Left hindlimb (tissue), 1 donor: Measurements from ENCODE around the gene NOL9.

Experiments
- DNase-seq: peaks from one replicate; pipeline ENCODE4 v3.0.0-alpha.2; 2018

Gene NOL9

DNA sequence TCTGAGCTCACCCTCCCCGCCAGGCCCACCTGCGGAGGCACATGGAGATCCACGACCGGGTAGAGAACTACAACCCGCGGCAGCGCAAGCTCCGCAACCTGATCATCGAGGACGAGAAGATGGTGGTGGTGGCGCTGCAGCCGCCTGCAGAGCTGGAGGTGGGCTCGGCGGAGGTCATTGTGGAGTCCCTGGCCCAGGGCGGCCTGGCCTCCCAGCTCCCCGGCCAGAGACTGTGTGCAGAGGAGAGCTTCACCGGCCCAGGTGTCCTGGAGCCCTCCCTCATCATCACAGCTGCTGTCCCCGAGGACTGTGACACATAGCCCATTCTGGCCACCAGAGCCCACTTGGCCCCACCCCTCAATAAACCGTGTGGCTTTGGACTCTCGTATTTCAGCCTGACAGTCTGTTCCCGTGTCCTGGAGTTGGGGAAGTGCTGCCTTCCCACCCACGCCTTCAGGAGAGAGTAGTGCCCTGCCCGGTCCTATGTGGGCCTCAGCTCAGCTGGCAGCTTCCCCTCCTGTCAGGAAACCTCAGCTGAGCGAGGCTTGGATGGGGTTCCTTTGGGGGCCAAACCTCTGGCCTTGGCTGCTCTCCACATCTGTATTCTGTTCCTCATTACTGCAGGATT, 34.7 kb upstream of the NOL9 start:
- no peak for DNase-seq

DNA sequence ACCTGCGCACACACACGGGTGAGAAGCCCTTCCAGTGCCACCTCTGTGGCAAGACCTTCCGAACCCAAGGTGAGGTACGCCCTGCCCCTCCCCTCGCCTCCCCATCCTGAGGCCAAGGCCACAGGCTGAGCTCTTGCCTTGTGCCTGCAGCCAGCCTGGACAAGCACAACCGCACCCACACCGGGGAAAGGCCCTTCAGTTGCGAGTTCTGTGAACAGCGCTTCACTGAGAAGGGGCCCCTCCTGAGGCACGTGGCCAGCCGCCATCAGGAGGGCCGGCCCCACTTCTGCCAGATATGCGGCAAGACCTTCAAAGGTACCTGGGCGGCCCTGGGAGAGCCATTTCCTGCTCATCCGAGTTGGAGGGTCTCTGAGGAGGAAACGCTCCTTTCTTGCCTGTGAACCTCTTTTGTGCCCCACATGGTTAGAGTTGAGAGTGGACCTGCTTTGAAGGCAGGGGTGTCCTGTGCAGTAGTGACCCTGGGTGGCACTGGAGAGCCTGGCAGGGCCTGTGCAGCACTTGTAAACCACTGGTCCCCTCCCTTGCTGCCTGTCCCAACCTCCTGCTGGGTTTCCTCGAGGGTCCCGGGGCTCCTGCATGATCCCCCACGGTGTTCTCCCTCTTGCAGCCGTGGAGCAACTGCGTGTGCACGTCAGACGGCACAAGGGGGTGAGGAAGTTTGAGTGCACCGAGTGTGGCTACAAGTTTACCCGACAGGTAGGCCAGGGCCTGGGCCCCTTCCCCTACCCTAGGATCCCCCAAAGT, 34.0 kb upstream of the NOL9 start:
- no peak for DNase-seq

DNA sequence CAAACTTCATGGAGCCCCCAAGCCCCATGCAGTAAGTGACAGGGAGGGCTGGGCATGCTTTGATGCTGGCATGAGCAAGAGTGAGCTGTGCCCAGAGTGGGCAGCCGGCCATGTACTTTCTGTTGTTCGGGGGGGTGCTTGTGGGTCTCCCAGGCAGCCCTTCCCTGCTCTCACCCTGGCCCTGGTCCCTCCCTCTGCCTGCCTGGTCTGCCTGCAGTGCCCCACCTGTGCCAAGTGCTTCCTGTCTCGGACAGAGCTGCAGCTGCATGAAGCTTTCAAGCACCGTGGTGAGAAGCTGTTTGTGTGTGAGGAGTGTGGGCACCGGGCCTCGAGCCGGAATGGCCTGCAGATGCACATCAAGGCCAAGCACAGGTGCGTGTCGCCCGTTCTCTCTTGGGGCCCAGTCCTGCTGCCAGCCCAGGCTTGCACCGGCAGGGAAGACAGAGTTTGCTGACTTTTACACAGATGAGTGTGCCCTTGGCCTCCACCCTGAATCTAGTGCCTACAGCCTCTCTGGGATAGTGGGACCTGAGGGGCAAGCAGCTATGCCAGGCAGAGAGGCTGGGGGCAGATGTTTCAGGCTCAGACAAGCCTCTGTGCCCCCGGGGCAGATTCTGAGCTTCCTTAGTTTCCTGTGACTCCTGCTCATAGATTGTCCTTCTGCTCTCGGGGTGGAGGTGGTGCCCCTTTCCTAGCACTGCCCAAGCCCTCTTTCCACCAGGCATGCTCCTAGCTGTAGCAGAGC, 33.1 kb upstream of the NOL9 start:
- DNase-seq: peak; percentile 66

DNA sequence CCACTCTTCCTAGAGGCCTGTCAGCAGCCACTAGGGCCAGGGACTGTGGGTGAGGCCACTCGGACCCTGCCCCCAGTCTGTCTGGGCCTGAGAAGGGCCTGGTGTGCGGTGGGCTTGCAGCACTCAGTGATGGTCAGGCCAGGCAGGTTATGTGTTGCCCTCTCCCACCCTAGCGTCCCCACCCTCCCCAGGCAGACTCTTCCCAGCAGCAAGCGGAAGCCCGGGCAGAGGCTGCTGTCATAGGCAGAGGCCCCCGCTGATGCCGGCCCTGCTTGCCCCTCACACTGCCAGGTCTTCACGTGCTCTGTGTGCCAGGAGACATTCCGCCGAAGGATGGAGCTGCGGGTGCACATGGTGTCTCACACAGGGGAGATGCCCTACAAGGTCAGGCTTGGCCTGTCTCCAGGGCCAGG, 32.1 kb upstream of the NOL9 start:
- DNase-seq: no peak

DNA sequence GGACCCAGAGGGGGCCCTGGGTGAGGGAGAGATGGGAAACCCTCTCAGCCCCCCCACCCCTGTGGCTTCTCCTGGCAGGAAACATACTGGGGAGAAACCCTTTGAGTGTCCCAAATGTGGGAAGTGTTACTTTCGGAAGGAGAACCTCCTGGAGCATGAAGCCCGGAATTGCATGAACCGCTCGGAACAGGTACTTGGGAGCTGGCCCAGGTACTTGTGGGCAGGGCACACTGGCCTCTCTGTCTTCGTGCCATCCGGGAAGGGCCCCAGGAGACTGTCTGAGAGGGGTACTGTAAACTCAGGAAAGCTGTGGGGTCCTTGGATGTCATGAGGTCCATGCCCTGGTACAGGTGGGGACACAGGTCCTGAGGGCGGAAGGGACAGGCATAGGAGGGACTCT, 31.5 kb upstream of the NOL9 start:
- no peak for DNase-seq

DNA sequence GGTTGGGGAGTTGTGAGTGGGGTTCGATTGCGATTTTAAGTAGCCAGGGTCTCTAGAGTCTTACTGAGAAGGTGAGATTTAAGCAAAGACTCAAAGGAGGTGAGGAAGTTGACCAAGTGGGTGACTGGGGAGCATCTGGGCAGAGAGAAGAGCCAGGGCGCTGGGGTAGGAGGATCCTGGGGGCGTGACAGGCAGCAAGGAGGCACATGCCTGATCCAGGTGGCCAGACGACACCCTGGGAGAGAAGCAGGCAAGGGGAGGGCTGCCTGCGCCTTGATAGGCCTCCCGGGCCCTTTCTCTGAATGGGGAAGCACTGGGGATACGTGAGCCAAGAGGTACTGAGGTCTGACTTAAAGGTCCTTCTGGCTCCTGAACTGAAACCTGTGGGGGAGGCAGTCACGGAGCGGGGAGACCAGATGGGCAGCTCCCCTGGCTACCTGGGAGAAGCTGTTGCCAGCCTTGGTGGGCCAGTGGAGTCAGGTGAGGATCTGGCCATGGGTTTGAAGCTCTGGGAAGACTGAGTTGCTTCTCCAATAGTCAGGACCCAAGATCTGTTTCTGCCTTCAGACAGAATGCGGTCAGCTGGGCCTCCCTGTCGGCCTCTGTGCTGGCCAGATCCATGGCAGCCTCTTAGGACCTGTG, 30.9 kb upstream of the NOL9 start:
- no peak for DNase-seq

DNA sequence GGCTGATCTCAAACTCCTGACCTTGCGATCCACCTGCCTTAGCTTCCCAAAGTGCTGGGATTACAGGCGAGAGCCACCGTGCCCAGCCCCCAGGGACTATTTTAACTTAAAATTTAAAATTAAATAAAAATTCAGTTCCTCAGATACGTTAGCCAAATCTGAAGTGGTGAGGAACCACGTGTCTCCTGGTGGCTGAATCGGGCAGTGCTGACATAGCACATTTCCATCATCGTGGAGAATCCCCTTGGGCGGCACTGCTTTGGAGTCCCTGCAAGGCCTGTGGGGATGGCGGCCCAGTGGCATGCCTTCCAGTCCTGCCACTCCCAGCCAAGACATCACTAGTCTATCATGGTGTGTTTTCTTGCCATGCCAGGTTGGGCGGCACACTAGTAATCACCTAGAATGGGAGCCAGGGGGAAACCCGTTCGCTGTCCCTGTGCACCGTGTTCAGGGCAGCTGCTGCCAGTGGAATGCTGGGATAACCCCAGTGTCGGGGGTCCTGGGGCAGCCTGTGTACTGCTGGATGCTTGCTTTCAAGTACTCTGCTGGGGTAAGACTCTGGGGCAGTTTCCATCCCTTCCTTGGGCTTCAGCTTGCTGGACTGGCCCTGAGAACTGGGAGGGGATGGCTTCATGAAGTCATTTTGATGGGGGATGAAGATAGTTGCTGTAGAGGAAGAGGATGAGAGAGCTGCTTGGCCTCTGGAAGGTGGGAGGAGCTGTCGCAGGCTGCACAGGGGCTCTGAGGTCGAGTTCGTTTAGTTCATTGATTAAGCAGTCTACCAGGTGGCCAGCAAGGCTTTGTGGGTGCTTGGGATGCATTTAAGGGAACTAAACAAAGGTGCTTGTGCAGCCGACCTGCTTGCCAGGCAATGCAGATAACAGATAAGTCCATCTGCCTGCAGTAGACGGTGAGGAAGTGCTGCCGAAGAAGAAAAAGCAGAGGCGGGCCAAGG, 30.1 kb upstream of the NOL9 start:
- no peak for DNase-seq

DNA sequence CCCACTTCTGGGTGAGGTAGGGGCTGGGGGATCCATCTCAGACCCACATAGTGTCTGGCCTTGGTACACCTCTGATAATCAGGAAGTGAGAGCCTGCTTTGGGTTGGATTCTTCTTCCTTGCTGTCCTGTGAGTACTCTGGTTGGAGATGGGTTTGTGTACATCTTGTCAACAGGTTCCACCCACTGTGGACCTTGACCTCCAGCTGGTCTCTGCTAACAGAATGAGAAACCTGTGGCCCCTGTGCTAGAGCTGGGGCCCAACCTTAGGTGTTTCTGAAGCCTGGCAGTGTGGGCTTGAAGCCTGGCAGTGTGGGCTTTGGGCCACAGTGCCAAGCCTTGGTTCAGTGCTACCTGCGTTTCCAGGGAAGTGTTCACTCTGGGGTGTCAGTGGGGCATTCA, 28.1 kb upstream of the NOL9 start:
- no peak for DNase-seq

DNA sequence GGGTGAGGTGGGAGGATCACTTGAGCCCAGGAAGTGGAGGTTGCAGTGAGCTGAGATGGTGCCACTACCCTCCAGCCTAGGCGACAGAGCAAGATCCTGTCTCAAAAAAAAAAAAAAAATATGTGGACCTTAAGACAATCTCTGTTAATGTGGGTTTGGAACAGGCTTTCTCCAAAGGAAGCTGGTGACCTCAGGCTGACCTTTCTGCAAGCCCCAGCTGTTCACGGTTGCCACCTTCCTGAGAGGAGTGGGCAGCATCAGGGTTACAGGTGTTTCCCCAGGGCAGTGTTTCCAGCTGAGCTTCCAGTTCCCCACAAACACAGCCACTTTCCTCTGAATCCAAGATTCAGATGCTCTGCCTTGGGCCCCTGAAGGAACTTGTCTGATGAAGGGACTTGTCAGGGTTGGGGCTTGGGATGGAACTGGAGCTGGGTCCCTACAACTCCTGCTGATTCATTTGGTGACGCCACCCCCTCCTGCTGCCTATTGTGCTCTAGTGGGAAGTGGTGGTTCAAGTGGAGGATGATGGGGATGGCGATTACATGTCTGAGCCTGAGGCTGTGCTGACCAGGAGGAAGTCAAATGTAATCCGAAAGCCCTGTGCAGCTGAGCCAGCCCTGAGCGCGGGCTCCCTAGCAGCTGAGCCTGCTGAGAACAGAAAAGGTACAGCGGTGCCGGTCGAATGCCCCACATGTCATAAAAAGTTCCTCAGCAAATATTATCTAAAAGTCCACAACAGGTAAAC, 27.4 kb upstream of the NOL9 start:
- no peak for DNase-seq

DNA sequence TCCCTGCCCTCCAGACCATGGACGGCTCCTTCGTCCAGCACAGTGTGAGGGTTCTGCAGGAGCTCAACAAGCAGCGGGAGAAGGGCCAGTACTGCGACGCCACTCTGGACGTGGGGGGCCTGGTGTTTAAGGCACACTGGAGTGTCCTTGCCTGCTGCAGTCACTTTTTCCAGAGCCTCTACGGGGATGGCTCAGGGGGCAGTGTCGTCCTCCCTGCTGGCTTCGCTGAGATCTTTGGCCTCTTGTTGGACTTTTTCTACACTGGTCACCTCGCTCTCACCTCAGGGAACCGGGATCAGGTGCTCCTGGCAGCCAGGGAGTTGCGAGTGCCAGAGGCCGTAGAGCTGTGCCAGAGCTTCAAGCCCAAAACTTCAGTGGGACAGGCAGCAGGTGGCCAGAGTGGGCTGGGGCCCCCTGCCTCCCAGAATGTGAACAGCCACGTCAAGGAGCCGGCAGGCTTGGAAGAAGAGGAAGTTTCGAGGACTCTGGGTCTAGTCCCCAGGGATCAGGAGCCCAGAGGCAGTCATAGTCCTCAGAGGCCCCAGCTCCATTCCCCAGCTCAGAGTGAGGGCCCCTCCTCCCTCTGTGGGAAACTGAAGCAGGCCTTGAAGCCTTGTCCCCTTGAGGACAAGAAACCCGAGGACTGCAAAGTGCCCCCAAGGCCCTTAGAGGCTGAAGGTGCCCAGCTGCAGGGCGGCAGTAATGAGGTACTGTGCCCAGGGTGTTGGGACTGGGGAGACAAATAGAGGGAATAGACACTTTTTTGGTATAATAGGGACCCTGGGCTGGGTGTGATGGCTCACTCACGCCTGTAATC, 26.5 kb upstream of the NOL9 start:
- DNase-seq: no peak

DNA sequence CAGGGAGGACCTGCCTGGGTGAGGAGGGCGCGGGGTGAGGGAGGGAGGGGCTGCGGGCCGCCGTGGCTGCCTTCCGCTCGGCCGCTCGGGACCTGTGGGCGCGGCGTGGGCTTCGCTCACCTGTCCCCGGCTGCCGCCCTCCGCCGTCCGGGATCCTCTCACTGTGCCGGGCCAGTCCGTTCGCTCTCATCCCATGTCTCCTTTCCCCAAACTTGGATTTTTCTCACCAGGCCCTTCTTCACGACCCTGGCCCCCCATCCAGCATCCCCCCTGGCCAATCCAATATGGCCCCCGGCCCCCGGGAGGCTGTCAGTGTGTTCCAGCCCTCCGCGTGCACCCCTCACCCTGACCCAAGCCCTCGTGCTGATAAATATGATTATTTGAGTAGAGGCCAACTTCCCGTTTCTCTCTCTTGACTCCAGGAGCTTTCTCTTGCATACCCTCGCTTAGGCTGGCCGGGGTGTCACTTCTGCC, 25.8 kb upstream of the NOL9 start:
- no peak for DNase-seq

DNA sequence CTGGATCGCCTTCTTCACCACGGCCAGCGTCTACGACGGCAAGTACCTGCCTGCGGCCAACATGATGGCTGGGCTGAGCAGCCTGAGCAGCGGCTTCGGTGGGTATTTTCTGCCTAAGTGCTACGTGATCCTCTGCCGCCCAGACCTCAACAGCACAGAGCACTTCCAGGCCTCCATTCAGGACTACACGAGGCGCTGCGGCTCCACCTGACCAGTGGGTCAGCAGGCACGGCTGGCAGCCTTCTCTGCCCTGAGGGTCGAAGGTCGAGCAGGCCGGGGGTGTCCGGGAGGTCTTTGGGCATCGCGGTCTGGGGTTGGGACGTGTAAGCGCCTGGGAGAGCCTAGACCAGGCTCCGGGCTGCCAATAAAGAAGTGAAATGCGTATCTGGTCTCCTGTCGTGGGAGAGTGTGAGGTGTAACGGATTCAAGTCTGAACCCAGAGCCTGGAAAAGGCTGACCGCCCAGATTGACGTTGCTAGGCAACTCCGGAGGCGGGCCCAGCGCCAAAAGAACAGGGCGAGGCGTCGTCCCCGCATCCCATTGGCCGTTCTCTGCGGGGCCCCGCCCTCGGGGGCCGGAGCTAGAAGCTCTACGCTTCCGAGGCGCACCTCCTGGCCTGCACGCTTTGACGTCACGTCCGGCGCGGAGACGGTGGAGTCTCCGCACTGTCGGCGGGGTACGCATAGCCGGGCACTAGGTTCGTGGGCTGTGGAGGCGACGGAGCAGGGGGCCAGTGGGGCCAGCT, 25.2 kb upstream of the NOL9 start, which contains the start of gene ZBTB48:
TSS of gene ZBTB48 (plus strand) at position 621 of the 745 bp plus-strand sequence. CDS start 616 bp downstream, outside the sequence.
- peak; percentile 99 for DNase-seq

DNA sequence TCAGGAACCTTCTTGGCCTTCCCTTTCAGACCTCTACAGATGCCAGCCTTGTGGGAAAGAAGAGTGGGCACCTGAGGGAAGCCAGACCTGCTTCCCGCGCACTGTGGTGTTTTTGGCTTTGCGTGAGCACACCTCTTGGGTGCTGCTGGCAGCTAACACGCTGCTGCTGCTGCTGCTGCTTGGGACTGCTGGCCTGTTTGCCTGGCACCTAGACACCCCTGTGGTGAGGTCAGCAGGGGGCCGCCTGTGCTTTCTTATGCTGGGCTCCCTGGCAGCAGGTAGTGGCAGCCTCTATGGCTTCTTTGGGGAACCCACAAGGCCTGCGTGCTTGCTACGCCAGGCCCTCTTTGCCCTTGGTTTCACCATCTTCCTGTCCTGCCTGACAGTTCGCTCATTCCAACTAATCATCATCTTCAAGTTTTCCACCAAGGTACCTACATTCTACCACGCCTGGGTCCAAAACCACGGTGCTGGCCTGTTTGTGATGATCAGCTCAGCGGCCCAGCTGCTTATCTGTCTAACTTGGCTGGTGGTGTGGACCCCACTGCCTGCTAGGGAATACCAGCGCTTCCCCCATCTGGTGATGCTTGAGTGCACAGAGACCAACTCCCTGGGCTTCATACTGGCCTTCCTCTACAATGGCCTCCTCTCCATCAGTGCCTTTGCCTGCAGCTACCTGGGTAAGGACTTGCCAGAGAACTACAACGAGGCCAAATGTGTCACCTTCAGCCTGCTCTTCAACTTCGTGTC, 24.5 kb upstream of the NOL9 start:
- DNase-seq: no peak

DNA sequence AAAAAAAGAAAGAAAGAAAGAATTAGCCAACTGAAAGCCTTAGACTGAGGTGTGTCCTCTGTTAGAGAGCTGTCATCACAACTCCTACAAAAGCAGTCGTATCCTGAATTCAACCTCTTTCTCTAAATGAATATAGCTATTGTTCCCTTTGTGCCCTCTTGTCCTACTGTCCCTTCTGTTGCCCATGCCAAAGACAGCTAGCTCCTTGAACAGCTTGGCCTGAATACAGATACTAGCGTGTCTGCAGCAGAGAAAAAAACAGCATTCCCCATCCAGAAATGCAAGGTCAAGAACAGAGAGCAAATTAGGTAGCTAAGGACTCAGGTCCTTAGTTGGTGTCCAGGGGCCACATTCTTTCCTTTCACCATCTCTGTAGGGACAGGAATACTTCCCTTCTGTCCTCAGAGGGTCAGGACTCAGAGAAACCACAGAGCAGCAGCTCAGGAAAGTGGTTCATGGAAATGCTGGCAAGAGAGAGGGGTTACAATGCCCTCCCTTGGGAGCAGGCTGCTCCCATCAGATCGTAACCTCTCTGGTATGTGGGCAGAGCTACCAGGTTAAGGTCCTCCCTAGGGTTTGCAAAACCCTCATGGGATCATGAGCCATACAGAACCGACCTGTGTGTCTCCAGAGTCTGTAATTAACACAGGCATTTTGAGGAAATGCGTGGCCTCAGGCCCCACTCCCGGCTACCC, 23.7 kb upstream of the NOL9 start:
- DNase-seq: no peak

DNA sequence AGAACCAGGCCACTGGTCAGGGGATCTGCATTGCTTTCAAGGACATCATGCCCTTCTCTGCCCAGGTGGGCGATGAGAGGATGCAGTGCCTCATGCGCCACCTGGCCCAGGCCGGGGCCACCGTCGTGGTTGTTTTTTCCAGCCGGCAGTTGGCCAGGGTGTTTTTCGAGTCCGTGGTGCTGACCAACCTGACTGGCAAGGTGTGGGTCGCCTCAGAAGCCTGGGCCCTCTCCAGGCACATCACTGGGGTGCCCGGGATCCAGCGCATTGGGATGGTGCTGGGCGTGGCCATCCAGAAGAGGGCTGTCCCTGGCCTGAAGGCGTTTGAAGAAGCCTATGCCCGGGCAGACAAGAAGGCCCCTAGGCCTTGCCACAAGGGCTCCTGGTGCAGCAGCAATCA, 20.5 kb upstream of the NOL9 start:
- no peak for DNase-seq

DNA sequence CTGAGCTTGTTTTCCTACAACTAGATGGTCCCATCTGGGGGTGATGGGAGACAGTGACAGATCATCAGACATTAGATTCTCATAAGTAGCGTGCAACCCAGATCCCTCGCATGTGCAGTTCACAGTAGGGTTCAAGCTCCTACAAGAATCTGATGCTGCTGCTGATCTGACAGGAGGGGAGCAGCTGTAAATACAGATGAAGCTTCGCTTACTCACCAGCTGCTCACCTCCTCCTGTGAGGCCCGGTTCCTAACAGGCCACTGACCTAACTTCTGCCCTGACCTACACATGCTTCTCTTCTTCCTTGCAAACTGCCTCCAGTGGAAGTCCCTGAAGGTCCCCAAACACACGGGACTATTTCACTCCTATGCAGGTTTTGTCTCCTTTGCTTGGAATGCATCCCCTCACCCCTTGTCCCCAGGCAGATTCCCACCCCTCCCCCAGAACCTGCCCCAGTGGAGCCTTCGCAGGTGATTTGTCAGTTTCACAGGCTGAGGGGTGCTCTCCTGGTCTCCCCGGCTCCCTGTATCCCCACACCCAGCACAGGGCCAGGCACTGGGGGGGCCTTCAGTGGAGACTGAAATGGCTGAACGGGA, 19.8 kb upstream of the NOL9 start:
- DNase-seq: no peak

DNA sequence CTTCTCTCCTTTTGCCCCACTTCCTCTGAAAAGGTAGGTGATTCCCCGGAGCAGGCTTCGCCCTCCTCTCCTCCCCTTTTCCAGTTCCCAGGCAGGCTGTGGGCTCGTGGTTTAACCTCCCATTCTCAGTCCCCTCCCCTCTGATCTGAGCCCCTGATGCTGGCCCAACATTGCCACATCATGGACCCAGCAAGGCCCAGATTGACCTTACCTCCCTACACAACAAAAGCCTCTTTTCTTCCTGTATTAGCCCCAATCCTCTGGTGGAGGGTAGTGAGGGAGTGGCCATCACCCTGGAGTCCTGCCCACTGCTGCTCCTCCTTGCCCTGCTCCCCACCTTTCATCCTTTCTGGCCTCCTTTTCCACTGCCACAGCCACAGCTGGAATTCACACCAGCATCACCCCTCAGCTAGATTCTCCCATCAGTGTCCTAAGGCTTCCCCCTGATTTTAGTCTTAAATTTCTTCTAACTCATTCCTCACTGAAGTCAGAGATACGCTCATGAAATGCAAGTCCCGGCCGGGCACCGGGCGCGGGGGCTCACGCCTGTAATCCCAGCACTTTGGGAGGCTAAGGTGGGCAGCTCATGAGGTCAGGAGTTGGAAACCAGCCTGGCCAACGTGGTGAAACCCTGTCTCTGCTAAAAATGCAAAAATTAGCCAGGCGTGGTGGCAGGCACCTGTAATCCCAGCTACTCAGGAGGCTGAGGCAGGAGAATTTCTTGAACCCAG, 18.5 kb upstream of the NOL9 start:
- DNase-seq: no peak
